ENCODE measurements around the gene KIAA2012. TPM values are rescaled to one million over a fixed set of nuclear protein-coding genes. Genes with fewer than 3 reads are reported as not detected.

KIAA2012 gene
- total and polyA plus RNA-seq, 2 donors (not counting 1 experiment from before 2014, with no cell fraction given), result not detected

GRCh38 chr2:202196727-202197126, 123.7 kb downstream of the KIAA2012 start:
- ChIA-PET CTCF (interaction anchor here (1.0 kb wide), 1 partner anchor 18 kb away, joined by 3 read pairs; no protein-coding TSS in a partner anchor), POLR2A (no interaction called here)
- H3K4me1 ChIP-seq (ENCODE audit: control insufficient read depth in 2 of 2, insufficient read depth in 2 of 2, low read length in 2 of 2), result no peaks in the 10 kb centered on the region
- Mint-ChIP-seq H3K4me1 (no peaks in the 10 kb centered on the region), H3K4me3 (no peak overlapping the region), H3K27ac (no peak overlapping the region), H3K27me3 (peaks cover 3% of the 10 kb centered on the region), H3K9me3 (ENCODE audit: insufficient read depth) (no peaks in the 10 kb centered on the region)
- no peak overlapping the region for H3K4me3 ChIP-seq (ENCODE audit: control extremely low read depth in 1 of 5, extremely low read depth in 1 of 5, insufficient read depth in 1 of 5, low read depth in 2 of 5, low read length in 4 of 5)
- no peaks in the 10 kb centered on the region for H3K79me2 ChIP-seq (ENCODE audit: control insufficient read depth, insufficient read depth, low read length)
- H3K9me3 ChIP-seq (ENCODE audit: control extremely low read depth in 1 of 3, control insufficient read depth in 2 of 3, insufficient read depth in 1 of 3, low read length in 2 of 3), result no peaks in the 10 kb centered on the region
- no peaks in the 10 kb centered on the region for H4K20me1 ChIP-seq (ENCODE audit: control insufficient read depth, insufficient read depth, low read length, poor library complexity, severe bottlenecking)
- TF ChIP-seq CTCF (IDR thresholded peaks at IDR 0.05) (no peak), EZH2 (IDR thresholded peaks at IDR 0.05; ENCODE audit: borderline replicate concordance, insufficient read depth, low read depth, low read length, poor library complexity, severe bottlenecking) (no peak)
- ATAC-seq (ENCODE audit: low read depth) (no peak), DNase-seq (no peak)
- intact Hi-C loops (cut with micrococcal nuclease), result no loop called here
- peaks cover 0 to 2% of the 10 kb centered on the region in 2 experiments for H3K36me3 ChIP-seq (replicated peaks in 1 of 2; ENCODE audit: control extremely low read depth in 1 of 2, control insufficient read depth in 1 of 2, extremely low read depth in 1 of 2, insufficient read depth in 2 of 2, low read length in 1 of 2)
- H3K9ac ChIP-seq (ENCODE audit: low read length), result no peak overlapping the region
- no peak overlapping the region for H3K4me2 ChIP-seq (replicated peaks; ENCODE audit: low read depth, low read length, poor library complexity, severe bottlenecking)
- H2AFZ ChIP-seq (ENCODE audit: insufficient read depth, low read depth, low read length, poor library complexity, severe bottlenecking), result no peak overlapping the region
- H3K27me3 ChIP-seq (replicated peaks in 1 of 4; ENCODE audit: control extremely low read depth in 1 of 4, control insufficient read depth in 3 of 4, insufficient read depth in 4 of 4, low read length in 3 of 4), result no peaks in the 10 kb centered on the region
- no peak overlapping the region for H3K27ac ChIP-seq (ENCODE audit: low read length in 2 of 2)
- WGBS (ENCODE audit: insufficient coverage), result 27% methylated on average over 5 of the region's 6 CpGs

- Histone ChIP-seq H3K9me3 (ENCODE audit: control extremely low read depth in 1 of 3, control insufficient read depth in 2 of 3, insufficient read depth in 1 of 3, low read length in 2 of 3) (no peaks in the 10 kb centered on the region), H3K27me3 (replicated peaks in 1 of 4; ENCODE audit: control extremely low read depth in 1 of 4, control insufficient read depth in 3 of 4, insufficient read depth in 4 of 4, low read length in 3 of 4) (no peaks in the 10 kb centered on the region), H3K9ac (ENCODE audit: low read length) (no peak overlapping the region), H3K4me1 (ENCODE audit: control insufficient read depth in 2 of 2, insufficient read depth in 2 of 2, low read length in 2 of 2) (no peaks in the 10 kb centered on the region), H3K79me2 (ENCODE audit: control insufficient read depth, insufficient read depth, low read length) (no peaks in the 10 kb centered on the region), H4K20me1 (ENCODE audit: control insufficient read depth, insufficient read depth, low read length, poor library complexity, severe bottlenecking) (no peaks in the 10 kb centered on the region), H3K4me3 (ENCODE audit: control extremely low read depth in 1 of 5, extremely low read depth in 1 of 5, insufficient read depth in 1 of 5, low read depth in 2 of 5, low read length in 4 of 5) (no peak overlapping the region), H3K27ac (ENCODE audit: low read length in 2 of 2) (no peak overlapping the region), H3K4me2 (replicated peaks; ENCODE audit: low read depth, low read length, poor library complexity, severe bottlenecking) (no peak overlapping the region), H2AFZ (ENCODE audit: insufficient read depth, low read depth, low read length, poor library complexity, severe bottlenecking) (no peak overlapping the region), H3K36me3 (replicated peaks in 1 of 2; ENCODE audit: control extremely low read depth in 1 of 2, control insufficient read depth in 1 of 2, extremely low read depth in 1 of 2, insufficient read depth in 2 of 2, low read length in 1 of 2) (peaks cover 0 to 10% of the 10 kb centered on the region in 2 experiments)
- DNase-seq (no peak), ATAC-seq (ENCODE audit: low read depth) (no peak)
- H3K4me1 Mint-ChIP-seq, result no peaks in the 10 kb centered on the region
- peaks cover 3% of the 10 kb centered on the region for H3K27me3 Mint-ChIP-seq
- TF ChIP-seq EZH2 (IDR thresholded peaks at IDR 0.05; ENCODE audit: borderline replicate concordance, insufficient read depth, low read depth, low read length, poor library complexity, severe bottlenecking), result no peak
- H3K27ac Mint-ChIP-seq, result no peak overlapping the region
- H3K4me3 Mint-ChIP-seq, result no peak overlapping the region
- ChIA-PET CTCF (no interaction called here), POLR2A (no interaction called here)
- H3K9me3 Mint-ChIP-seq (ENCODE audit: insufficient read depth), result no peaks in the 10 kb centered on the region
- WGBS (ENCODE audit: insufficient coverage), result 98% methylated on average over 17 of the region's 21 CpGs
- intact Hi-C loops (cut with micrococcal nuclease), result no loop called here
Measured at GRCh38 chr2:202201220-202202160, 128.4 kb downstream of the KIAA2012 start.

All from B cell (primary cell).